GM12878 (cell line): Measurements from ENCODE around the gene PVRIG. TPM values are rescaled to one million over a fixed set of nuclear protein-coding genes. Genes with fewer than 3 reads are reported as not detected.
"Not testable (repeated sequence)": the region's sequence is repeated elsewhere in the genome, so short reads cannot be mapped to it uniquely, and the experiment has no call there.

Experiments
- ATAC-seq: fragments of 200-7000 bp; cut with Tn5 transposase; 3 replicates; pipeline ENCODE4 v1.9.1; 2020; ENCODE audit warnings: mild to moderate bottlenecking, moderate library complexity
- BruUV-seq: library from RNA; stranded (reverse); fragments of 400-500 nt; replicated peaks from 2 replicates; lab custom pipeline; 2021; lab: Mats Ljungman, UMichigan
- CTCF ChIA-PET: fragments of 300-600 bp; sonication (Branson Sonifier 250); formaldehyde crosslinking; extraction: SDS; loops from one replicate; lab custom pipeline; 2021; ENCODE audit warnings: inconsistent platforms; lab: Yijun Ruan, JAX
- POLR2A ChIA-PET: fragments of 350-600 bp; formaldehyde crosslinking; extraction: SDS; loops from one replicate; lab custom pipeline; 2021; ENCODE audit warnings: inconsistent platforms; lab: Charles Lee
- RAD21 ChIA-PET: fragments of 300-600 bp; sonication (Branson Sonifier 250); formaldehyde crosslinking; loops from one replicate; lab custom pipeline; 2023; ENCODE audit warnings: antibody characterized with exemption; ENCODE audit not compliant: unreplicated experiment; lab: Charles Lee
- SMC1A ChIA-PET: fragments of 300-600 bp; sonication (Branson Sonifier 250); formaldehyde crosslinking; loops from one replicate; lab custom pipeline; 2023; ENCODE audit not compliant: unreplicated experiment, uncharacterized antibody; lab: Charles Lee
- DNase-seq: peaks from one replicate; pipeline ENCODE4 v3.0.0-alpha.2; 2011; ENCODE audit warnings: low read depth, low spot score
- FAIRE-seq: peaks from 3 replicates; lab custom pipeline; 2011; peaks lifted over from hg19 to GRCh38; lab: Jason Lieb, UNC
- H2AFZ ChIP-seq: 2 replicates; pipeline ENCODE4 v1.6.0; 2011; ENCODE audit warnings: low read depth, low read length, control low read depth; ENCODE audit not compliant: control insufficient read depth
- H3K27ac ChIP-seq: 2 replicates; pipeline ENCODE4 v1.5.1; 2011; ENCODE audit warnings: control low read depth; ENCODE audit not compliant: control insufficient read depth, insufficient read depth
- H3K27me3 ChIP-seq, 2 experiments: replicated peaks in 1 of 2; 2 replicates each; pipeline versions ENCODE4 v1.6.0 to v1.6.1; 2011; ENCODE audit warnings: low read length in 1 of 2; ENCODE audit not compliant: control insufficient read depth in 2 of 2, insufficient read depth in 2 of 2
- H3K36me3 ChIP-seq, 2 experiments: 2 replicates each; pipeline ENCODE4 v1.5.1; 2011; ENCODE audit warnings: low read length in 1 of 2; ENCODE audit not compliant: control insufficient read depth in 2 of 2, insufficient read depth in 2 of 2
- H3K4me1 ChIP-seq: 2 replicates; pipeline ENCODE4 v1.6.1; 2011; ENCODE audit warnings: mild to moderate bottlenecking, low read length, moderate library complexity, mixed read lengths; ENCODE audit not compliant: control insufficient read depth, insufficient read depth
- H3K4me2 ChIP-seq: 2 replicates; pipeline ENCODE4 v1.6.0; 2011; ENCODE audit warnings: control low read depth; ENCODE audit not compliant: control insufficient read depth, insufficient read depth
- H3K4me3 ChIP-seq: fragments of 200-600 bp; sonication (generic); 2 replicates; pipeline ENCODE4 v1.5.1; 2016
- H3K79me2 ChIP-seq: 2 replicates; pipeline ENCODE4 v1.6.0; 2011; ENCODE audit warnings: low read length; ENCODE audit not compliant: control insufficient read depth, insufficient read depth
- H3K9ac ChIP-seq: 2 replicates; pipeline ENCODE4 v1.8.0; 2011; ENCODE audit warnings: low read length, control low read depth, mixed read lengths; ENCODE audit not compliant: control insufficient read depth, insufficient read depth
- H3K9me3 ChIP-seq: replicated peaks from 3 replicates; pipeline ENCODE4 v1.5.1; 2011; ENCODE audit warnings: mild to moderate bottlenecking, low read length; ENCODE audit not compliant: control insufficient read depth, insufficient read depth
- H4K20me1 ChIP-seq: 2 replicates; pipeline ENCODE4 v1.6.0; 2011; ENCODE audit not compliant: control insufficient read depth, insufficient read depth
- CREB1 ChIP-seq: IDR thresholded peaks from 2 replicates; pipeline ENCODE4 v1.6.1; 2012; ENCODE audit warnings: low read depth, mild to moderate bottlenecking, inconsistent platforms
- CREM ChIP-seq: IDR thresholded peaks from 2 replicates; pipeline ENCODE4 v1.6.1; 2014; ENCODE audit warnings: antibody characterized with exemption, low read depth
- DPF2 ChIP-seq: fragments of 450-650 bp; IDR thresholded peaks from 2 replicates; pipeline ENCODE4 v1.6.1; 2017; ENCODE audit warnings: mild to moderate bottlenecking
- ETV6 ChIP-seq, 2 experiments: fragments of 450-650 bp in 1 of 2; IDR thresholded peaks in 1 of 2; conservative IDR thresholded peaks in 1 of 2; 2 replicates each; pipeline ENCODE4 v1.6.1; 2014; ENCODE audit warnings: antibody characterized with exemption in 1 of 2, borderline replicate concordance in 1 of 2, low read depth in 1 of 2, mild to moderate bottlenecking in 1 of 2, moderate library complexity in 1 of 2
- IKZF1 ChIP-seq: fragments of 450-650 bp; conservative IDR thresholded peaks from 2 replicates; pipeline ENCODE4 v1.6.1; 2017; ENCODE audit warnings: antibody characterized with exemption, mild to moderate bottlenecking
- JUNB ChIP-seq: IDR thresholded peaks from 2 replicates; pipeline ENCODE4 v1.6.1; 2016; ENCODE audit warnings: antibody characterized with exemption, mild to moderate bottlenecking
- MTA2 ChIP-seq: fragments of 450-650 bp; IDR thresholded peaks from 2 replicates; pipeline ENCODE4 v1.6.1; 2016; ENCODE audit warnings: low read depth, mild to moderate bottlenecking, moderate library complexity
- RELB ChIP-seq: fragments of 450-650 bp; IDR thresholded peaks from 2 replicates; pipeline ENCODE4 v1.6.1; 2017; ENCODE audit warnings: low read depth, mild to moderate bottlenecking, moderate library complexity
- RUNX3 ChIP-seq: IDR thresholded peaks from 2 replicates; pipeline ENCODE4 v1.6.1; 2012; ENCODE audit warnings: low read length, inconsistent platforms
- SPI1 ChIP-seq: IDR thresholded peaks from 2 replicates; pipeline ENCODE4 v1.6.1; 2011; ENCODE audit warnings: low read depth, mild to moderate bottlenecking, low read length, moderate library complexity, borderline replicate concordance; ENCODE audit not compliant: insufficient read depth
- ZNF217 ChIP-seq: fragments of 450-650 bp; IDR thresholded peaks from 2 replicates; pipeline ENCODE4 v1.6.1; 2017; ENCODE audit warnings: antibody characterized with exemption, mild to moderate bottlenecking
- WGBS: methylation state at CpG from one replicate; pipeline ENCODE4 v1.1.6; 2016; ENCODE audit warnings: low lambda C conversion rate; ENCODE audit not compliant: insufficient replicate concordance, insufficient coverage; ENCODE audit errors: missing lambda C conversion rate; 5-methylcytosine and 5-hydroxymethylcytosine counted together
- in situ Hi-C: fragments of 300-500 bp; cut with MboI; formaldehyde crosslinking; loops from 9 replicates; pipeline ENCODE4 v1.14.3; 2018; ENCODE audit warnings: mixed read lengths
- intact Hi-C: fragments of 100-400 bp; cut with micrococcal nuclease; formaldehyde crosslinking; loops from one replicate; pipeline ENCODE4 v1.14.2; 2022; ENCODE audit not compliant: unreplicated experiment
- polyA plus RNA-seq, 11 experiments: library from polyadenylated mRNA; depleted of rRNA in 4 of 11; unstranded in 6 of 11; stranded (reverse) in 5 of 11; fragments of >200 nt; fragmentation: Nextera tagmentation in 4 of 11; fragmentation: Illumina TruSeq in 1 of 11; extraction: Ambion mirVana in 4 of 11; extraction: Trizol in 1 of 11; gene quantifications; 1 replicate in 1 of 11; 2 replicates in 10 of 11; pipeline versions ENCODE4 v1.2.1 to v1.2.3, GENCODE V29; 2011 to 2016; ENCODE audit warnings: inconsistent platforms in 2 of 11, missing spikeins in 2 of 11, low read depth in 1 of 11
- total RNA-seq, 4 experiments: library from RNA; depleted of rRNA in 3 of 4; stranded (reverse); fragments of >200 nt in 3 of 4; fragmentation: Illumina TruSeq in 1 of 4; extraction: Trizol in 1 of 4; gene quantifications; 2 replicates each; pipeline versions ENCODE4 v1.2.1 to v1.2.3, GENCODE V29; 2013 to 2021
- TF ChIP-seq, protein P1 (sequence below): fragments of 450-650 bp; formaldehyde crosslinking; IDR thresholded peaks from 2 replicates; pipeline ENCODE4 v1.4.0; 2020; ENCODE audit warnings: mild to moderate bottlenecking, moderate library complexity
- TF ChIP-seq, protein P2 (sequence below): IDR thresholded peaks from 2 replicates; pipeline ENCODE4 v1.6.1; 2012; ENCODE audit warnings: low read length, inconsistent platforms

The PVRIG gene
- total and polyA plus RNA-seq, 10 of the 15 experiments (the other 5 are each of a cell fraction or from before 2014, with no cell fraction given): 1.3 to 44.0 (median 17.9) TPM

GRCh38 chr7:100195222-100195621 lies 24.5 kb upstream of the PVRIG start (continued):
- TF ChIP-seq, protein P1, sequence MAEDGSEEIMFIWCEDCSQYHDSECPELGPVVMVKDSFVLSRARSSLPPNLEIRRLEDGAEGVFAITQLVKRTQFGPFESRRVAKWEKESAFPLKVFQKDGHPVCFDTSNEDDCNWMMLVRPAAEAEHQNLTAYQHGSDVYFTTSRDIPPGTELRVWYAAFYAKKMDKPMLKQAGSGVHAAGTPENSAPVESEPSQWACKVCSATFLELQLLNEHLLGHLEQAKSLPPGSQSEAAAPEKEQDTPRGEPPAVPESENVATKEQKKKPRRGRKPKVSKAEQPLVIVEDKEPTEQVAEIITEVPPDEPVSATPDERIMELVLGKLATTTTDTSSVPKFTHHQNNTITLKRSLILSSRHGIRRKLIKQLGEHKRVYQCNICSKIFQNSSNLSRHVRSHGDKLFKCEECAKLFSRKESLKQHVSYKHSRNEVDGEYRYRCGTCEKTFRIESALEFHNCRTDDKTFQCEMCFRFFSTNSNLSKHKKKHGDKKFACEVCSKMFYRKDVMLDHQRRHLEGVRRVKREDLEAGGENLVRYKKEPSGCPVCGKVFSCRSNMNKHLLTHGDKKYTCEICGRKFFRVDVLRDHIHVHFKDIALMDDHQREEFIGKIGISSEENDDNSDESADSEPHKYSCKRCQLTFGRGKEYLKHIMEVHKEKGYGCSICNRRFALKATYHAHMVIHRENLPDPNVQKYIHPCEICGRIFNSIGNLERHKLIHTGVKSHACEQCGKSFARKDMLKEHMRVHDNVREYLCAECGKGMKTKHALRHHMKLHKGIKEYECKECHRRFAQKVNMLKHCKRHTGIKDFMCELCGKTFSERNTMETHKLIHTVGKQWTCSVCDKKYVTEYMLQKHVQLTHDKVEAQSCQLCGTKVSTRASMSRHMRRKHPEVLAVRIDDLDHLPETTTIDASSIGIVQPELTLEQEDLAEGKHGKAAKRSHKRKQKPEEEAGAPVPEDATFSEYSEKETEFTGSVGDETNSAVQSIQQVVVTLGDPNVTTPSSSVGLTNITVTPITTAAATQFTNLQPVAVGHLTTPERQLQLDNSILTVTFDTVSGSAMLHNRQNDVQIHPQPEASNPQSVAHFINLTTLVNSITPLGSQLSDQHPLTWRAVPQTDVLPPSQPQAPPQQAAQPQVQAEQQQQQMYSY (CRISPR knock-in tag): no peak
- TF ChIP-seq RELB: no peak

DNA sequence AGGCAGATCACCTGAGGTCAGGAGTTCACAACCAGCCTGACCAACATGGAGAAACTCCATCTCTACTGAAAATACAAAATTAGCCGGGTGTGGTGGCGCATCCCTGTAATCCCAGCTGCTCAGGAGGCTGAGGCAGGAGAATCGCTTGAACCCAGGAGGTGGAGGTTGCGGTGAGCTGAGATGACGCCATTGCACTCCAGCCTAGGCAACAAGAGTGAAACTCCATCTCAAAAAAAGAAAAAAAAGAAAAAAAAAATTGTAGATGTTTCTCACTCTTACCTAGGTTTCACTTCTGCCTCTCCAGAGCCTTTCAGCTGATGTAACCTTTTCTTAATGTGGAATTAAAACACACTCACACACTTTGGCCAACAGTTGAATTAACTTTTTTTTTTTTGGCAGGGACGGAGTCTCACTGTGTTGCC lies 23.8 kb upstream of the PVRIG start:
- H2AFZ ChIP-seq, H4K20me1 ChIP-seq, FAIRE-seq, H3K79me2 ChIP-seq, H3K4me3 ChIP-seq, in situ Hi-C loops, BruUV-seq, H3K36me3 ChIP-seq, H3K9ac ChIP-seq, H3K9me3 ChIP-seq, H3K27me3 ChIP-seq, intact Hi-C loops: not testable (repeated sequence)
- Histone ChIP-seq H3K4me1 (peaks cover 47% of the 10 kb centered on the region), H3K27ac (peak overlapping the region; percentile 52), H3K4me2 (peak overlapping the region; percentile 17; the same call in 1 of the 2 replicates)
- ChIA-PET CTCF (interaction anchor here (0.6 to 7.0 kb wide), 4 partner anchors 13 to 49 kb away, joined by 3 to 65 read pairs (median 30); partner anchors contain the start of gene STAG3), RAD21 (interaction anchor here (0.6 to 4.5 kb wide), 4 partner anchors 10 to 21 kb away, joined by 3 to 30 read pairs (median 6); no protein-coding TSS in a partner anchor), SMC1A (interaction anchor here (4.5 to 7.0 kb wide), 2 partner anchors 14 to 21 kb away, joined by 37 to 112 read pairs; partner anchors contain the start of gene PVRIG), POLR2A (interaction anchor here (1.4 to 5.8 kb wide), 4 partner anchors 13 to 26 kb away, joined by 4 to 60 read pairs (median 8); partner anchors contain the start of gene PVRIG)
- 75% methylated on average over 6 of the region's 6 CpGs for WGBS
- DNase-seq: peak; percentile 60
- ATAC-seq: peak; percentile 74
- TF ChIP-seq CREM (peak; percentile 57; the same call in 1 of the 2 replicates), CREB1 (0 out of 2 replicates have a peak, but pooled peaks have one; percentile 13), RUNX3 (peak; percentile 62), JUNB (0 out of 2 replicates have a peak, but pooled peaks have one; percentile 39), ZNF217 (peak; percentile 96), DPF2 (0 out of 2 replicates have a peak, but pooled peaks have one; percentile 65), ETV6 (conservative IDR thresholded peaks at IDR 0.05 in 1 of 2, IDR thresholded peaks at IDR 0.05 in 1 of 2; ENCODE audit: borderline replicate concordance in 1 of 2, low read depth in 1 of 2) (peak in 1 of 2 experiments; percentile 36; a peak in 2 of 4 replicates), MTA2 (peak; percentile 68; the same call in 1 of the 2 replicates), IKZF1 (peak; percentile 57; the same call in 1 of the 2 replicates), RELB (peak; percentile 75), SPI1 (peak; percentile 82)
- TF ChIP-seq, protein P2, sequence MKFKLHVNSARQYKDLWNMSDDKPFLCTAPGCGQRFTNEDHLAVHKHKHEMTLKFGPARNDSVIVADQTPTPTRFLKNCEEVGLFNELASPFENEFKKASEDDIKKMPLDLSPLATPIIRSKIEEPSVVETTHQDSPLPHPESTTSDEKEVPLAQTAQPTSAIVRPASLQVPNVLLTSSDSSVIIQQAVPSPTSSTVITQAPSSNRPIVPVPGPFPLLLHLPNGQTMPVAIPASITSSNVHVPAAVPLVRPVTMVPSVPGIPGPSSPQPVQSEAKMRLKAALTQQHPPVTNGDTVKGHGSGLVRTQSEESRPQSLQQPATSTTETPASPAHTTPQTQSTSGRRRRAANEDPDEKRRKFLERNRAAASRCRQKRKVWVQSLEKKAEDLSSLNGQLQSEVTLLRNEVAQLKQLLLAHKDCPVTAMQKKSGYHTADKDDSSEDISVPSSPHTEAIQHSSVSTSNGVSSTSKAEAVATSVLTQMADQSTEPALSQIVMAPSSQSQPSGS: peak; percentile 84
